ENCODE data around the gene PLPPR1.

- TF ChIP-seq EZH2 (IDR thresholded peaks at IDR 0.05), result no peak
- no peak for TF ChIP-seq POLR2AphosphoS5 (IDR thresholded peaks at IDR 0.05; ENCODE audit: low read depth, low read length)
- no peak for TF ChIP-seq RAD21 (IDR thresholded peaks at IDR 0.05; ENCODE audit: low read depth)
- no peak for TF ChIP-seq ZNF274 (IDR thresholded peaks at IDR 0.05; ENCODE audit: low read depth, low read length)
- no peak for TF ChIP-seq CTCF (IDR thresholded peaks at IDR 0.05 in 2 of 3, conservative IDR thresholded peaks at IDR 0.05 in 1 of 3; ENCODE audit: borderline replicate concordance in 1 of 3, insufficient read depth in 1 of 3, low read depth in 2 of 3, low read length in 2 of 3)
- no peak for TF ChIP-seq CEBPB (IDR thresholded peaks at IDR 0.05; ENCODE audit: low read depth)
- TF ChIP-seq POLR2A (IDR thresholded peaks at IDR 0.05; ENCODE audit: borderline replicate concordance, extremely low read depth, insufficient read depth, insufficient read length), result no peak
- no peak for TF ChIP-seq SIN3A (IDR thresholded peaks at IDR 0.05; ENCODE audit: low read depth)
- no peak for TF ChIP-seq REST (IDR thresholded peaks at IDR 0.05; ENCODE audit: low read depth)
- no peak for TF ChIP-seq MAX (IDR thresholded peaks at IDR 0.05)
- TF ChIP-seq EZH2phosphoT487 (IDR thresholded peaks at IDR 0.05; ENCODE audit: borderline replicate concordance), result no peak
- no peak for TF ChIP-seq TCF7L2 (IDR thresholded peaks at IDR 0.05; ENCODE audit: borderline replicate concordance, extremely low read depth, insufficient read depth, insufficient read length)
Observed at GRCh38 chr9:101354765-101355708, 326.5 kb downstream of the PLPPR1 start.
